Measurements from ENCODE around the gene TRIM40. TPM values are rescaled to one million over a fixed set of nuclear protein-coding genes. Genes with fewer than 3 reads are reported as not detected.

Gene TRIM40
- total RNA-seq, 1 experiment from 2014 or later: not detected

DNA sequence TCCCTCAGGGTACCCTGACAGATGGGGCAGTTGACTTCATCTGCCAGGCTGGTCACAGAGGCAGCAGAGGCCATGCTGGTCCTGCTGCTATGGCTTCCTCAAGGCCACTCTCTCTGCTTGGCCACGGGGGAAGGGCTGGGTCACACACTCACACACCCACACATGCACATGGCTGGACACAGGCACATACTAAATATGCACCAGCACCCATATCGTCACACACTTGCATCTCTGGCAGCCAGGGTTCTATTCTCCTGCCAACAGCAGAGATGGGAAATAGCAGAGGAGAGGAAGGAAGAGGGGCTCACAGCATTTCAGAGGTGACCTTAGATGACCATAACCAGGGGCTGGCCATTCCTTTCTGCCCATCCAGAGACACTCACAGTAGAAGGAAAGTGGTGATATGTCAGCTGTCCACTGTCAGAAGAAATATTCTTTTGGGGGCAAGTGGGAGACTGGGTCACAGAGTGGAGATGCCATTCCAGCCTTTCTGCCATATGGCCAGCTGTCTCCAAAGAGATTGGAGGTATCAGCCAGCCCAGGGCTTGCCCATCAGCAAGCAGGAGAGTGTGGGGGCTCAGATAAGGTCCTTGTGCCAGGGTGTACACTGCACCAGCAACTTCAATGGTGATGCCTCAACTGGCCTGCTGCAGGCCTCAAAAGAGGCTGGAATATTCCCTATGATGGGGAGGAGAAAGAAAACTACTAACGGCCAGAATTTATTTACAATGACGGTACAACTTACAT lies 25.0 kb downstream of the TRIM40 start, which contains the start of gene TRIM10:
Gene TRIM10, minus strand, starts transcription at position 427 of the 747 bp plus-strand sequence. Its CDS starts 353 bp downstream, at position 74.
- Histone ChIP-seq H3K79me2 (ENCODE audit: insufficient read depth, low read length) (no peaks in the 10 kb centered on the region), H3K4me1 (ENCODE audit: control insufficient read depth in 1 of 2, insufficient read depth in 2 of 2, low read length in 2 of 2) (peaks cover 21 to 37% of the 10 kb centered on the region in 2 experiments), H3K36me3 (ENCODE audit: control insufficient read depth in 1 of 2, insufficient read depth in 2 of 2, low read length in 2 of 2) (no peaks in the 10 kb centered on the region), H3K27me3 (ENCODE audit: insufficient read depth, low read length) (no peaks in the 10 kb centered on the region), H4K20me1 (ENCODE audit: insufficient read depth) (no peaks in the 10 kb centered on the region), H2AFZ (ENCODE audit: low read depth, low read length, poor library complexity, severe bottlenecking) (no peak within 1 kb of the TSS), H3K4me3 (replicated peaks in 1 of 2; ENCODE audit: low read depth in 1 of 2, low read length in 2 of 2) (no peak within 1 kb of the TSS), H3K27ac (ENCODE audit: low read depth, low read length) (no peak within 1 kb of the TSS), H3K9me3 (ENCODE audit: control insufficient read depth in 1 of 2, insufficient read depth in 1 of 2, low read depth in 1 of 2, low read length in 2 of 2) (no peaks in the 10 kb centered on the region), H3K9ac (ENCODE audit: low read length) (no peak within 1 kb of the TSS), H3K4me2 (ENCODE audit: low read length) (no peak within 1 kb of the TSS), H3K9me2 (ENCODE audit: insufficient read depth) (no peaks in the 10 kb centered on the region)
- DNase-seq (ENCODE audit: low read depth, low spot score) (no peak), ATAC-seq (no peak)
- RAD21 ChIA-PET (ENCODE audit: low non-redundant PET in 1 of 2, low total read pairs in 2 of 2, uncharacterized antibody in 2 of 2, unreplicated experiment in 2 of 2): no interaction called here
- no TSS peak for BruUV-seq (replicated peaks)
- POLR2A ChIA-PET: no interaction called here
- TF ChIP-seq CTCF (IDR thresholded peaks at IDR 0.05 in 2 of 3, conservative IDR thresholded peaks at IDR 0.05 in 1 of 3; ENCODE audit: borderline replicate concordance in 1 of 3, insufficient read depth in 1 of 3, low read depth in 2 of 3, low read length in 2 of 3): no peak
- no peak for TF ChIP-seq JUND (IDR thresholded peaks at IDR 0.05)
- no peak for TF ChIP-seq ELF1 (IDR thresholded peaks at IDR 0.05; ENCODE audit: borderline replicate concordance, low read depth)
- no peak for TF ChIP-seq CBX3 (IDR thresholded peaks at IDR 0.05; ENCODE audit: low read depth)
- TF ChIP-seq POLR2A (IDR thresholded peaks at IDR 0.05; ENCODE audit: borderline replicate concordance, extremely low read depth, insufficient read depth, insufficient read length): no peak
- no peak for TF ChIP-seq ZNF274 (IDR thresholded peaks at IDR 0.05; ENCODE audit: low read depth, low read length)
- no peak for TF ChIP-seq EZH2phosphoT487 (IDR thresholded peaks at IDR 0.05; ENCODE audit: borderline replicate concordance)
- no peak for TF ChIP-seq MAX (IDR thresholded peaks at IDR 0.05)
- TF ChIP-seq YY1 (IDR thresholded peaks at IDR 0.05; ENCODE audit: extremely low read depth, insufficient replicate concordance, low read depth, low read length): no peak
- TF ChIP-seq EZH2 (IDR thresholded peaks at IDR 0.05): no peak
- TF ChIP-seq, protein P1, sequence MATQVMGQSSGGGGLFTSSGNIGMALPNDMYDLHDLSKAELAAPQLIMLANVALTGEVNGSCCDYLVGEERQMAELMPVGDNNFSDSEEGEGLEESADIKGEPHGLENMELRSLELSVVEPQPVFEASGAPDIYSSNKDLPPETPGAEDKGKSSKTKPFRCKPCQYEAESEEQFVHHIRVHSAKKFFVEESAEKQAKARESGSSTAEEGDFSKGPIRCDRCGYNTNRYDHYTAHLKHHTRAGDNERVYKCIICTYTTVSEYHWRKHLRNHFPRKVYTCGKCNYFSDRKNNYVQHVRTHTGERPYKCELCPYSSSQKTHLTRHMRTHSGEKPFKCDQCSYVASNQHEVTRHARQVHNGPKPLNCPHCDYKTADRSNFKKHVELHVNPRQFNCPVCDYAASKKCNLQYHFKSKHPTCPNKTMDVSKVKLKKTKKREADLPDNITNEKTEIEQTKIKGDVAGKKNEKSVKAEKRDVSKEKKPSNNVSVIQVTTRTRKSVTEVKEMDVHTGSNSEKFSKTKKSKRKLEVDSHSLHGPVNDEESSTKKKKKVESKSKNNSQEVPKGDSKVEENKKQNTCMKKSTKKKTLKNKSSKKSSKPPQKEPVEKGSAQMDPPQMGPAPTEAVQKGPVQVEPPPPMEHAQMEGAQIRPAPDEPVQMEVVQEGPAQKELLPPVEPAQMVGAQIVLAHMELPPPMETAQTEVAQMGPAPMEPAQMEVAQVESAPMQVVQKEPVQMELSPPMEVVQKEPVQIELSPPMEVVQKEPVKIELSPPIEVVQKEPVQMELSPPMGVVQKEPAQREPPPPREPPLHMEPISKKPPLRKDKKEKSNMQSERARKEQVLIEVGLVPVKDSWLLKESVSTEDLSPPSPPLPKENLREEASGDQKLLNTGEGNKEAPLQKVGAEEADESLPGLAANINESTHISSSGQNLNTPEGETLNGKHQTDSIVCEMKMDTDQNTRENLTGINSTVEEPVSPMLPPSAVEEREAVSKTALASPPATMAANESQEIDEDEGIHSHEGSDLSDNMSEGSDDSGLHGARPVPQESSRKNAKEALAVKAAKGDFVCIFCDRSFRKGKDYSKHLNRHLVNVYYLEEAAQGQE (IDR thresholded peaks at IDR 0.05; ENCODE audit: low read depth): no peak
- TF ChIP-seq RAD21 (IDR thresholded peaks at IDR 0.05; ENCODE audit: low read depth): no peak
- TF ChIP-seq, protein P2, sequence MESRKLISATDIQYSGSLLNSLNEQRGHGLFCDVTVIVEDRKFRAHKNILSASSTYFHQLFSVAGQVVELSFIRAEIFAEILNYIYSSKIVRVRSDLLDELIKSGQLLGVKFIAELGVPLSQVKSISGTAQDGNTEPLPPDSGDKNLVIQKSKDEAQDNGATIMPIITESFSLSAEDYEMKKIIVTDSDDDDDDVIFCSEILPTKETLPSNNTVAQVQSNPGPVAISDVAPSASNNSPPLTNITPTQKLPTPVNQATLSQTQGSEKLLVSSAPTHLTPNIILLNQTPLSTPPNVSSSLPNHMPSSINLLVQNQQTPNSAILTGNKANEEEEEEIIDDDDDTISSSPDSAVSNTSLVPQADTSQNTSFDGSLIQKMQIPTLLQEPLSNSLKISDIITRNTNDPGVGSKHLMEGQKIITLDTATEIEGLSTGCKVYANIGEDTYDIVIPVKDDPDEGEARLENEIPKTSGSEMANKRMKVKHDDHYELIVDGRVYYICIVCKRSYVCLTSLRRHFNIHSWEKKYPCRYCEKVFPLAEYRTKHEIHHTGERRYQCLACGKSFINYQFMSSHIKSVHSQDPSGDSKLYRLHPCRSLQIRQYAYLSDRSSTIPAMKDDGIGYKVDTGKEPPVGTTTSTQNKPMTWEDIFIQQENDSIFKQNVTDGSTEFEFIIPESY (IDR thresholded peaks at IDR 0.05; ENCODE audit: extremely low read depth, insufficient replicate concordance, low read length): no peak
- no peak for TF ChIP-seq FOSL1 (IDR thresholded peaks at IDR 0.05; ENCODE audit: low read depth)
- TF ChIP-seq SP1 (IDR thresholded peaks at IDR 0.05; ENCODE audit: low read depth): no peak
- TF ChIP-seq SIN3A (IDR thresholded peaks at IDR 0.05; ENCODE audit: low read depth): no peak
- TF ChIP-seq ATF3 (IDR thresholded peaks at IDR 0.05): no peak
- TF ChIP-seq SRF (IDR thresholded peaks at IDR 0.05; ENCODE audit: low read depth): no peak
- TF ChIP-seq EGR1 (IDR thresholded peaks at IDR 0.05; ENCODE audit: low read depth): no peak
- CTCF ChIA-PET: no interaction called here
- intact Hi-C loops (cut with micrococcal nuclease): no loop called here

All from HCT116 (cell line).